ENCODE results near the gene NRXN3. TPM values are rescaled to one million over a fixed set of nuclear protein-coding genes. Genes with fewer than 3 reads are reported as not detected.

The NRXN3 gene
- polyA plus RNA-seq, 1 donor from 2014 or later = 110 TPM

DNA sequence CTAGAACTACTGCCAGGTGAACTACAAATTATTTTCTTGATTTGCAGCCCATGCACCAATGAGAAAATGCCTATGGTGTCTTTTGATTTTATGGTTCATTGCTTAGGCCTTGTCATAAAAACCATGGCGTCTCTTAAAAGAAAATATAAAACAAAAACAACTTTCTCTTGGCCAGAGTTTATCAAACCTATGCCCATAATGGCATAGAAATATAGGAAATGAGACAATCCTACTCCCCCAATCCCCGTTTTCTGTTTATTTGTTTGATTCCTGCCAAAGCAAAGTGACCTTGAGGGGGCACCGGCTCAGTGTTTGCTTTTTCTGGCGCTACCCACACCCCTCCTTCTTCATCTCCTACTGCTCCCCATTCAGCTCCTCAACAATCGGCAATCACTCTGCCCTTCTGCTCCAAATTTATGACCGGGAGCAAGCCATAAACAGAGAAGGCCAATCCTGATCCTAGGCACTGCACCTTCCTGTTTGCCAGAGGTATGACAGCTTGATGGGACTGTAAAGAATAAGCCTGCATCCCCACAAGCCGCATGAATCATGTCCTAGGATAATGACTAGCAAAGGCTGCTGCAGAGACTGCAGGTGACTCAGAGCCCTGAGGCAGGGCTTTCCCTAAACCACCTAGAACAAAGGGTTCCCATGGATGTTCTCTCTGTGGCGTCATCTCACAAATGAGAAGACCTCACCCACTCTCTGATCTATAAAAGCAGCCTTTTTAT is 874.9 kb downstream of the NRXN3 start:
- no peak overlapping the region for H3K4me2 ChIP-seq (ENCODE audit: low read length)
- H4K20me1 ChIP-seq (ENCODE audit: insufficient read depth) = no peaks in the 10 kb centered on the region
- H3K9me3 ChIP-seq (ENCODE audit: low read length) = no peaks in the 10 kb centered on the region
- TF ChIP-seq SMC3 (conservative IDR thresholded peaks at IDR 0.05; ENCODE audit: poor library complexity) (no peak), EZH2 (IDR thresholded peaks at IDR 0.05; ENCODE audit: borderline replicate concordance, insufficient read depth, low read length, poor library complexity, severe bottlenecking) (no peak), CTCF (IDR thresholded peaks at IDR 0.05; ENCODE audit: poor library complexity, severe bottlenecking) (no peak), POLR2AphosphoS5 (IDR thresholded peaks at IDR 0.05) (no peak), MXI1 (conservative IDR thresholded peaks at IDR 0.05; ENCODE audit: poor library complexity, severe bottlenecking) (no peak), RAD21 (conservative IDR thresholded peaks at IDR 0.05) (no peak), EP300 (conservative IDR thresholded peaks at IDR 0.05; ENCODE audit: poor library complexity, severe bottlenecking) (no peak), TAF1 (IDR thresholded peaks at IDR 0.05; ENCODE audit: low read depth) (no peak)
- TF ChIP-seq, protein P1, sequence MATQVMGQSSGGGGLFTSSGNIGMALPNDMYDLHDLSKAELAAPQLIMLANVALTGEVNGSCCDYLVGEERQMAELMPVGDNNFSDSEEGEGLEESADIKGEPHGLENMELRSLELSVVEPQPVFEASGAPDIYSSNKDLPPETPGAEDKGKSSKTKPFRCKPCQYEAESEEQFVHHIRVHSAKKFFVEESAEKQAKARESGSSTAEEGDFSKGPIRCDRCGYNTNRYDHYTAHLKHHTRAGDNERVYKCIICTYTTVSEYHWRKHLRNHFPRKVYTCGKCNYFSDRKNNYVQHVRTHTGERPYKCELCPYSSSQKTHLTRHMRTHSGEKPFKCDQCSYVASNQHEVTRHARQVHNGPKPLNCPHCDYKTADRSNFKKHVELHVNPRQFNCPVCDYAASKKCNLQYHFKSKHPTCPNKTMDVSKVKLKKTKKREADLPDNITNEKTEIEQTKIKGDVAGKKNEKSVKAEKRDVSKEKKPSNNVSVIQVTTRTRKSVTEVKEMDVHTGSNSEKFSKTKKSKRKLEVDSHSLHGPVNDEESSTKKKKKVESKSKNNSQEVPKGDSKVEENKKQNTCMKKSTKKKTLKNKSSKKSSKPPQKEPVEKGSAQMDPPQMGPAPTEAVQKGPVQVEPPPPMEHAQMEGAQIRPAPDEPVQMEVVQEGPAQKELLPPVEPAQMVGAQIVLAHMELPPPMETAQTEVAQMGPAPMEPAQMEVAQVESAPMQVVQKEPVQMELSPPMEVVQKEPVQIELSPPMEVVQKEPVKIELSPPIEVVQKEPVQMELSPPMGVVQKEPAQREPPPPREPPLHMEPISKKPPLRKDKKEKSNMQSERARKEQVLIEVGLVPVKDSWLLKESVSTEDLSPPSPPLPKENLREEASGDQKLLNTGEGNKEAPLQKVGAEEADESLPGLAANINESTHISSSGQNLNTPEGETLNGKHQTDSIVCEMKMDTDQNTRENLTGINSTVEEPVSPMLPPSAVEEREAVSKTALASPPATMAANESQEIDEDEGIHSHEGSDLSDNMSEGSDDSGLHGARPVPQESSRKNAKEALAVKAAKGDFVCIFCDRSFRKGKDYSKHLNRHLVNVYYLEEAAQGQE (IDR thresholded peaks at IDR 0.05; ENCODE audit: borderline replicate concordance) = no peak
- no peak overlapping the region for H3K4me3 ChIP-seq (ENCODE audit: low read length)
- H2AFZ ChIP-seq (ENCODE audit: low read depth, low read length) = no peak overlapping the region
- H3K9me2 ChIP-seq (ENCODE audit: insufficient read depth, low read length) = no peaks in the 10 kb centered on the region
- no peaks in the 10 kb centered on the region for H3K79me2 ChIP-seq (replicated peaks; ENCODE audit: insufficient read depth, low read length)
- no peak overlapping the region for H3K27ac ChIP-seq (ENCODE audit: low read length)
- no peaks in the 10 kb centered on the region for H3K27me3 ChIP-seq (ENCODE audit: insufficient read depth, low read depth, low read length)
- H3F3A ChIP-seq (ENCODE audit: insufficient read depth, low read length, poor library complexity, severe bottlenecking) = no peaks in the 10 kb centered on the region
- no peak overlapping the region for H3K9ac ChIP-seq (ENCODE audit: low read length)
- no peaks in the 10 kb centered on the region for H3K36me3 ChIP-seq (ENCODE audit: insufficient read depth, low read length)

GRCh38 chr14:79050787-79051727 is 880.9 kb downstream of the NRXN3 start:
- no peak overlapping the region for H3K4me2 ChIP-seq (ENCODE audit: low read length)
- H3K9ac ChIP-seq (ENCODE audit: low read length) = no peak overlapping the region
- no peak overlapping the region for H3K27ac ChIP-seq (ENCODE audit: low read length)
- no peak for TF ChIP-seq SMC3 (conservative IDR thresholded peaks at IDR 0.05; ENCODE audit: poor library complexity)
- no peak for TF ChIP-seq EP300 (conservative IDR thresholded peaks at IDR 0.05; ENCODE audit: poor library complexity, severe bottlenecking)
- TF ChIP-seq POLR2AphosphoS5 (IDR thresholded peaks at IDR 0.05) = no peak
- TF ChIP-seq CTCF (IDR thresholded peaks at IDR 0.05; ENCODE audit: poor library complexity, severe bottlenecking) = no peak
- no peak for TF ChIP-seq MXI1 (conservative IDR thresholded peaks at IDR 0.05; ENCODE audit: poor library complexity, severe bottlenecking)
- TF ChIP-seq, protein P1 (IDR thresholded peaks at IDR 0.05; ENCODE audit: borderline replicate concordance) = no peak
- TF ChIP-seq TAF1 (IDR thresholded peaks at IDR 0.05; ENCODE audit: low read depth) = no peak
- no peak for TF ChIP-seq EZH2 (IDR thresholded peaks at IDR 0.05; ENCODE audit: borderline replicate concordance, insufficient read depth, low read length, poor library complexity, severe bottlenecking)
- TF ChIP-seq RAD21 (conservative IDR thresholded peaks at IDR 0.05) = no peak
- no peak overlapping the region for H3K4me3 ChIP-seq (ENCODE audit: low read length)
- no peaks in the 10 kb centered on the region for H3K79me2 ChIP-seq (replicated peaks; ENCODE audit: insufficient read depth, low read length)
- H2AFZ ChIP-seq (ENCODE audit: low read depth, low read length) = no peak overlapping the region
- no peaks in the 10 kb centered on the region for H3K27me3 ChIP-seq (ENCODE audit: insufficient read depth, low read depth, low read length)
- H4K20me1 ChIP-seq (ENCODE audit: insufficient read depth) = no peaks in the 10 kb centered on the region
- no peaks in the 10 kb centered on the region for H3K9me3 ChIP-seq (ENCODE audit: low read length)
- H3K9me2 ChIP-seq (ENCODE audit: insufficient read depth, low read length) = no peaks in the 10 kb centered on the region
- H3K36me3 ChIP-seq (ENCODE audit: insufficient read depth, low read length) = no peaks in the 10 kb centered on the region
- H3F3A ChIP-seq (ENCODE audit: insufficient read depth, low read length, poor library complexity, severe bottlenecking) = no peaks in the 10 kb centered on the region
